SU-DHL-6 (cell line): ENCODE results near the gene OR2F1.

Experiments used
- CTCF ChIP-seq: fragments of 200-600 bp; sonication (generic); IDR thresholded peaks from one replicate; pipeline ENCODE4 v1.5.1; 2017; ENCODE audit warnings: antibody characterized with exemption, mild to moderate bottlenecking, low read length, moderate library complexity; ENCODE audit not compliant: insufficient read depth, poor library complexity, severe bottlenecking
- EZH2phosphoT487 ChIP-seq: fragments of 200-600 bp; sonication (generic), shearing (Covaris generic); conservative IDR thresholded peaks from 2 replicates; pipeline ENCODE4 v1.6.1; 2018; ENCODE audit warnings: mild to moderate bottlenecking, antibody characterized with exemption, low read length, moderate library complexity, mixed read lengths

GRCh38 chr7:143906151-143906550 is 48.5 kb upstream of the OR2F1 start:
- no peak for TF ChIP-seq CTCF
- TF ChIP-seq EZH2phosphoT487 = no peak
